Nucleus accumbens (tissue), 56 donors: ENCODE results near the gene MCRIP2.
A peak's percentile ranks its signal among the peaks of the same experiment; 100 is the strongest.

Experiments used
- DNase-seq, 56 donors: peaks; one replicate each; lab custom pipeline; 2025; lab: John Stamatoyannopoulos, UW

MCRIP2 gene

GRCh38 chr16:630815-631405 is 10.7 kb upstream of the MCRIP2 start, which contains the start of gene WFIKKN1:
TSS of gene WFIKKN1 (plus strand) at chr16:630985. CDS start at chr16:631254, 269 bp downstream.
- DNase-seq, result no peak

GRCh38 chr16:631808-632358 is 9.7 kb upstream of the MCRIP2 start:
- no peak for DNase-seq

- no peak for DNase-seq
These were observed 8.9 kb upstream of the MCRIP2 start for GRCh38 chr16:632486-633335.

- DNase-seq, result no peak
These were observed 8.1 kb upstream of the MCRIP2 start for GRCh38 chr16:633336-634050.

GRCh38 chr16:634051-634670 is 7.5 kb upstream of the MCRIP2 start:
- DNase-seq, result no peak

GRCh38 chr16:634996-635395 is 6.6 kb upstream of the MCRIP2 start:
- DNase-seq, result no peak

GRCh38 chr16:635573-636205 is 5.9 kb upstream of the MCRIP2 start:
- peak in 3 of 56 donors; percentile 15 to 52 (median 20) for DNase-seq

GRCh38 chr16:636206-637080 is 5.2 kb upstream of the MCRIP2 start, which contains the start of gene METTL26:
TSS of gene METTL26 (minus strand) at chr16:636305. CDS start at chr16:636290, 15 bp downstream.
- DNase-seq, result peak; percentile 49 to 100 (median 96)

GRCh38 chr16:637081-638018 is 4.3 kb upstream of the MCRIP2 start:
- DNase-seq, result peak in 47 of 56 donors; percentile 29 to 99 (median 95)

- DNase-seq, result no peak
These were observed 3.5 kb upstream of the MCRIP2 start for GRCh38 chr16:638034-638543.

GRCh38 chr16:638836-639235 is 2.8 kb upstream of the MCRIP2 start:
- DNase-seq, result no peak

- no peak for DNase-seq
These were observed 1.0 kb upstream of the MCRIP2 start for GRCh38 chr16:640614-641013.

- DNase-seq, result peak in 22 of 56 donors; percentile 12 to 60 (median 29)
These were observed 791 bp downstream of the MCRIP2 start for GRCh38 chr16:642189-643049.

- DNase-seq, result no peak
These were observed 1.4 kb downstream of the MCRIP2 start for GRCh38 chr16:643050-643368.

- DNase-seq, result no peak
These were observed 2.9 kb downstream of the MCRIP2 start for GRCh38 chr16:644556-644955.

- no peak for DNase-seq
These were observed 4.4 kb downstream of the MCRIP2 start for GRCh38 chr16:645852-646678.
